ACHN (cell line): Measurements from ENCODE around the gene VRK3.
"Not testable (repeated sequence)": the region's sequence is repeated elsewhere in the genome, so short reads cannot be mapped to it uniquely, and the experiment has no call there.

ENCODE experiments used
- DNase-seq: peaks from one replicate; pipeline ENCODE4 v3.0.0-alpha.2; 2015
- in situ Hi-C: cut with HindIII; loops from 2 replicates; pipeline ENCODE4 v1.10.0; 2017; ENCODE audit warnings: low sequenced_read_pairs, low pct_ligation_motif_present, low pct_unique_long_range_greater_than_20kb

VRK3 gene

DNA sequence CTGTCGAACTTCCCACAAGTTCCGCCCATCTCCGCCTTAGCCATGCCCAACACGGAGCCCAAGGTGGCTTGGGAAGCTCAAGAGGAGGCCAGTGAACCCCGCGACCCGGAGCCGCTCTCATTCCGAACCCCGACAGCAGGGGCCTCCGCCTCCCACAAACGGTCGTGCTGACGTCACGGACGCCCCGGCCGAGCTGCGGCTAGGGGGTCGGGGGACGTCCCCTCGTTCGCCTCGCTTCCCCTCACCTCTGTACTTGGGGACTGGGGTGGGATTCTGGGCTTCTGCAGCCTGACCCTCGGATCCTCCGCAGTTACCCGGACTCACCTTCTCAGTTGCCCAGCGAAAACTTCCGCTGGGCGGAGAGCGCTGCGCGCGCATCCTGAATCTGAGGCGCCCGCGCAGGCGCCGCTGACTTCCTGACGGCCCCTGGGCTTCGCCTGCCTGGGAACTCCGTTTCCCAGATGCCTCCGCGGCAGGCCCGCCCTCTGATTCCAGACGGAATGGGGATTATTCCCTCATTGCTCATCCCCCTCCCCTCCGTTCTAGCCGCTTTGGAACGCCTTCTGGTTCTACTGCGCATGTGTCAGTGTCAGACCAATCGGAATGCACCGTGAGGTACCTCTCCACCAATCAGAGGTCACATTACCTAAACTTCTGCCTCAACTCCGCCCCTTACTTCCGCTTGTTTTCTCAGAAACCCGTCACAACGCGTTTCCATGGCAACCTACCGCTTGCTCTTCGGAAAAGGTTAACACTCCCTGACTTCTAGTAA is at the start of gene VRK3:
TSS of gene VRK3 (minus strand) at position 351 of the 772 bp plus-strand sequence. CDS start 9,210 bp downstream, outside the sequence.
- in situ Hi-C loops, result no loop called here
- peak; percentile 99 for DNase-seq

GRCh38 chr19:50068382-50068781 is 43.2 kb upstream of the VRK3 start:
- DNase-seq, in situ Hi-C loops: not testable (repeated sequence)

DNA sequence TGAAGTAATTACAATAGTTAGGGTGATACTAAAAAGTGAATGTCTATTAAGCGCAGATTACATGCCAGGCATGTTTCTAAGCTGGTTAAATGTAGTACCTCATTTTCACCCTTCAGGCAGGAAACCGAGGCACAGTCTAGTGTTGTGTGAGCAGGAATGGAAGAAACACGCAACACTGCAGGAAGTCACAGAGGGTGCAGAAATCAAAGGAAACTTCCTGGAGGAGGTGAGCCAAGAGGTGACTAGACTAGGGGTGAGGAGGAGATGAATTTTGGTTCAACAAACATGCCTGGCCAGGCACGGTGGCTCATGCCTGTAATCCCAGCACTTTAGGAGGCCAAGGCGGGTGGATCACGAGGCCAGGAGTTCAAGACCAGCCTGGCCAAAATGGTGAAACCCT is 42.4 kb upstream of the VRK3 start:
- no peak for DNase-seq
- in situ Hi-C loops, result no loop called here

DNA sequence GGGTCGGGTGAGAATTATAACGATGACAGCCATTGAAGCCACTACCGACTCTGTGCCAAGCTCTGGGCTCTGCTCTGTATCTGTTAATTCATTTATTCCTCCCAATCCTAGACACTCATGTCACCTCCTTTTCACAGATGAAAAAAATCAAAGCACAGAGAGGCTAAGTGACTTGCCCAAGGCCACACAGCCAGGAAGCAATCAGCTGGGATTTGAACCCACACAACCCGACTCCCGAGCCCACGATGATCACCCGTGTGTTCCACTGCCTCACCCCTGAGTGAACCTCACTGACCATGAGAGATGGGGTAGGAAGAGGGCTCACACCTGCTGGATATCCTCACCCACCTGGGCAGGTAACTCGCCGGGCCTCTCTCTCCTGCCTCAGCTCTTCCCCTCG is 40.8 kb upstream of the VRK3 start:
- DNase-seq, result no peak
- in situ Hi-C loops, result no loop called here

DNA sequence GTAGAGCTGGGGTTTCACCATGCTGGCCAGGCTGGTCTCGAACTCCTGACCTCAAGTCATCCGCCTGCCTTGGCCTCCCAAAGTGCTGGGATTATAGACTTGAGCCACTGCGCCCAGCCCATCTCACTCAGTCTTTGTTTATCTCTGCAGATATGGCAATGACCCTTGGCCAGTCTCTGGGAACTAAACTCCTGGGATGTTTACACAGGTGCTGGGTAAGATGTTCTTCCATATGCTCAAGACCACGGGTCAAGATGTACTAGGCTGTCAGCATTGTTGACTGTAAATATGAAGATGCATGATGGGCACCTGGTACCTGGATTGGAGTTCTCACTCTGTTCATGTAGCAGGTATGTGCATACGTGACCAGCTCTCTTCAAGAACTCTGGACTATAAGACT is 36.5 kb upstream of the VRK3 start:
- DNase-seq, result no peak
- in situ Hi-C loops, result no loop called here

GRCh38 chr19:50060107-50060506 is 34.9 kb upstream of the VRK3 start:
- DNase-seq, result no peak
- in situ Hi-C loops, result no loop called here

DNA sequence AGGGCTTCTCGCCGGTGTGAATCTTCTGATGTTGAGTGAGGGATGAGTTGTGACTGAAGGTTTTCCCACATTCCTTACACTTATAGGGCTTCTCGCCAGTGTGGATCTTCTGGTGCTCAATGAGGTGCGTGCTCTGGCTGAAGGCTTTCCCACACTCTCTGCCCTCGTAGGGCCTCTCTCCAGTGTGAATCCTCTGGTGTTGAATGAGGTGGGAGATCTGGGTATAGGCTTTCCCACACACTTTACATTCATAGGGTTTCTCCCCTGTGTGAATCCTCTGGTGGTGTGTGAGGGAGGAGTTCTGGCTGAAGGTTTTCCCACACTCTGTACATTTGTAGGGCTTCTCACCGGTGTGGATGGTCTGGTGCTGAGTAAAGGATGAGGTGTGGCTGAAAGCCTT is 33.9 kb upstream of the VRK3 start:
- in situ Hi-C loops, result no loop called here
- no peak for DNase-seq

GRCh38 chr19:50058425-50058824 is 33.3 kb upstream of the VRK3 start:
- in situ Hi-C loops, result no loop called here
- no peak for DNase-seq

- DNase-seq, result no peak
- in situ Hi-C loops, result no loop called here
These were observed 27.9 kb upstream of the VRK3 start for GRCh38 chr19:50053119-50053518.

GRCh38 chr19:50051964-50052363 is 26.8 kb upstream of the VRK3 start:
- in situ Hi-C loops, result no loop called here
- DNase-seq, result no peak

DNA sequence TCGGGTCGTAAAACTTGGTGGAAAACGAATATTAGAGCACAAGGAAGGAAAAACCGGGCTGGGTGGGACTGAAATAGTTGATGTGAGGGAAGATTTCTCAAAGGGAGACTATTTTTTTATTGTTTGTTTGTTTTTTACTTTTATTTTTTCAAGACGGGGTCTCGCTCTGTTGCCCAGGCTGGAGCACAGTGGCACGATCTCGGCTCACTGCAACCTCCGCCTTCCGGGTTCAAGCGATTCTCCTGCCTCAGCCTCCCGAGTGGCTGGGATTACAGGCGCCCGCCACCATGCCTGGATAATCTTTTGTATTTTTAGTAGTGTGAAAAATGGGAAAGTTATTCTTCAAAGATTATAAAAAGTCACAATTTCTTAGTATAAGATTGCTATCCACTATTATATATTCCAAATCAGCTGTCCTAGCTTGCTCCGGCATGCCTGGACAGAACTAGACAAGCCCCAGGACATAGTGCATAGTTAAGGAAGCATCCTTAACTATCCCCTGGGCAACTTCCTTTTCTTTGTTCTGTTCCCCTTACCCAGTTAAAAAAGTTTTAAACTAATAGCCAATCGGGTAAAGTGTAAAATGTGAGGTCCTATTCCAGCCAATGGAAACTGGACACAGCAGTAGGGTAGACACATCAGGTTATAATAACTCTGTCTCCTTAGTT is 26.2 kb upstream of the VRK3 start:
- DNase-seq, in situ Hi-C loops: not testable (repeated sequence)

DNA sequence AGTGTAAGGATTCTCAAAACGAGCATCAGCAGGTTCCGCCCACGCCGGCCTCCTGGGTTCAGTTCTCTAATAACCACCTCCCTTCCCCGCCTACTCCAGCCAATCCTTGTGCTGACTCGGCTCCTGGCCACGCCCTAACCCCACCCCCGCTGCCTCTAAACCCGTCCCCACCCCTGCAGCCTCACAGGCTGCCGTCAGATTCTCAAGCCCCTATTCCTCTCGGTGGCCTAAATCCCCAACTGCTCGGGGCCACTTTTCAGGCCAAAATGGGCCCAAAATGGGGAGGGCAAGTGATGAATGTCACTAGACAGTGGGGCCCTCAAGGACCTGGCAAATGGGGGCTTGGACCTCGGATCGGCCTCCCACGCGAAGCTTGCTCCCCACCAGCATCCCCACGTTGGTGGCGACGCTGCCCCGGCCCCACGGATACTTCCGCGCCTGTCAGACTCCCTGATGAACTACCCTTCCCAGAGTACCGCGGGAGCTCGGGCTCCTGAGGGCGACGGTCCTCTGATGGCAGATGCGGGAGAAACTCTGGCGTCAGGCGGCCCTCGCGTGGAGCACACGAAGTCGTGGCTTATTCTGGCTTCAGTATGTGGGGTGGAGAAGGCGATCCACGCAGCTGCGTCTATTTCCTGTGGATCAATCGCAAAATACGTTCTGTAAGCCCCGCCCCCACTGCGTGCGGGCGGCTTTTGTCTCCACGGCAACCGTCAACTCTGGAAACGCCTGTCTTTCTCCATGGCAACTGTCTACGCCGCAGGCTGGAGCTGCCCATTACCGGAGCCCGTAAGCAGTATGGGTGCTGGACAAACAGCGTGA is 25.4 kb upstream of the VRK3 start:
- DNase-seq, result no peak
- in situ Hi-C loops, result no loop called here

GRCh38 chr19:50047671-50048070 is 22.5 kb upstream of the VRK3 start:
- in situ Hi-C loops, result no loop called here
- no peak for DNase-seq

DNA sequence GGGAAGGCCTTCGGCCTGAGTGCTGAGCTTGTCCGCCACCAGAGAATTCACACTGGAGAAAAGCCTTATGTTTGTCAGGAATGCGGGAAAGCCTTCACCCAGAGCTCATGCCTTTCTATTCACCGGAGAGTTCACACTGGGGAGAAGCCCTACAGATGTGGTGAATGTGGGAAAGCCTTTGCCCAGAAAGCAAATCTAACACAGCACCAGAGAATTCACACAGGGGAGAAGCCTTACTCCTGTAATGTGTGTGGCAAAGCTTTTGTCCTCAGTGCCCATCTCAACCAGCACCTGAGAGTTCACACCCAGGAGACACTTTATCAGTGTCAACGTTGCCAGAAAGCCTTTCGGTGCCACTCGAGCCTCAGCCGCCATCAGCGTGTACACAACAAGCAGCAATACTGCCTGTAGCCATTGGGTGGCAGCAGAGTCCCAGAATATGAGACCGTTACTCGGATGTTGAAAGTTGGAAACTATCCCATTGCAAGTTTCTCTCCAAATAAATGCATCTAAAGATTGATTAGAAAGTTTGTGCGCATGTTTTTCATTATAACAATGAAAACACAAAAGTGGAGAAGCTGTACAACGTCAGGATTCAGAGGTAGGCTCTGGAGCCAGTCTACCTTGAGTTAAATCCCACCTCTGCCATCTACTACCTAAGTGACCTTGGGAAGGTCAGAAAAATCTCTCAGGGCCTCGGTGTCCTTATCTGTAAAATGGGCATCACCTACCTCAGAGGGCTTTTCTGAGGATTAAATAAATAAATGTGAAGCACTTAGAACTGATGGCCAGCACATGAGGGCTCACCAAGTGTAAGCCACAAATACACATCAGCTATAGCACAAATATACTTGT is 21.7 kb upstream of the VRK3 start:
- DNase-seq, result peak; percentile 22
- in situ Hi-C loops, result no loop called here

GRCh38 chr19:50044922-50045321 is 19.8 kb upstream of the VRK3 start:
- peak; percentile 3 for DNase-seq
- in situ Hi-C loops, result no loop called here

GRCh38 chr19:50043967-50044366 is 18.8 kb upstream of the VRK3 start:
- in situ Hi-C loops, result no loop called here
- DNase-seq, result no peak

DNA sequence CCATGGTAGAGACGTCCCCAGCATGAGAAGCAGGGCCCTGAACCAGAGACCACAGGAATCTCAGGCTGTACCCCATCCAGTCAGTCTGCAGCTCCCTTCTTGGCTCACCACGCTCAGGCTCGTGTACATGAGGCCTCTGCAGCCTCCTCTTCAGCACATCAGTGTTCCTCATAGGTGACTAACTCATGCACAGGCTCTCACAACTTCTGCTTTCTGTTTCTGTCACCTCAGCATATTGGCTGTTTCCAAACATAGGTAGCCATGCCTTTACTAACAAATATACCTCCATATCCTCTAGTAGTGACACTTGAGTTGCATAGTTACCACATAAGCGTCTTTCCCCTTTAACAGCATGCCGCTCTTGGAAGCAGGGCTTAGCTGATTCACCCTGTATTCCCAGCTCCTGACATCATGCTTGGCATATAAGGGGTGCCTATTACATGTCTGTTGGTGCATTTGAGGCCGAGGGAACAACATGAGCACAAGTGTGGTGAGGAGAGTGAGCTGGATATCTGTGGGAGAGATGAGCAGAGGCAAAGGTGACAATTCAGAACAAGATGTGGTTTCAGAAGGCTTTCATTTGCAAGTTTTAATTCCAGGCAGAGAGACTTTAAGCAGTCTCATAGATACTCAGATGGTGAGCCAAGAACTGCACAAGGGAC is 17.3 kb upstream of the VRK3 start:
- DNase-seq, result no peak
- in situ Hi-C loops, result no loop called here

GRCh38 chr19:50040967-50041366 is 15.8 kb upstream of the VRK3 start:
- in situ Hi-C loops, result no loop called here
- no peak for DNase-seq
